CD4-positive, alpha-beta T cell (primary cell): ENCODE data around the gene HOXA9. TPM values are rescaled to one million over a fixed set of nuclear protein-coding genes. Genes with fewer than 3 reads are reported as not detected.

Experiments used
- ATAC-seq: fragments of 200-7000 bp; cut with Tn5 transposase; one replicate; pipeline ENCODE4 v1.10.0; 2022; ENCODE audit warnings: mild to moderate bottlenecking; ENCODE audit not compliant: poor library complexity
- CTCF ChIA-PET: fragments of 350-600 bp; sonication (Branson Sonifier 250); formaldehyde crosslinking; loops from one replicate; lab custom pipeline; 2021; ENCODE audit warnings: antibody characterized with exemption, inconsistent platforms; lab: Charles Lee
- POLR2A ChIA-PET: fragments of 350-600 bp; sonication (Branson Sonifier 250); formaldehyde crosslinking; loops from one replicate; lab custom pipeline; 2021; ENCODE audit warnings: antibody characterized with exemption, inconsistent platforms; lab: Charles Lee
- DNase-seq, 14 experiments: peaks; one replicate each; pipeline ENCODE4 v3.0.0-alpha.2; 2013 to 2020; ENCODE audit warnings: mixed read lengths in 2 of 14
- H3K27ac ChIP-seq, 2 donors: one replicate each; pipeline versions ENCODE4 v1.5.1 to v1.7.0; 2013; ENCODE audit warnings: low read length in 2 of 2, low read depth in 1 of 2, mild to moderate bottlenecking in 1 of 2
- H3K27me3 ChIP-seq, 2 experiments: 1 replicate in 1 of 2; 2 replicates in 1 of 2; pipeline versions ENCODE4 v1.6.1 to v1.7.0; 2013; ENCODE audit warnings: low read length in 2 of 2, control low read depth in 1 of 2, mild to moderate bottlenecking in 1 of 2, moderate library complexity in 1 of 2; ENCODE audit not compliant: insufficient read depth in 2 of 2, control insufficient read depth in 1 of 2
- H3K36me3 ChIP-seq: one replicate; pipeline ENCODE4 v1.6.1; 2013; ENCODE audit warnings: low read length, control low read depth; ENCODE audit not compliant: insufficient read depth
- H3K4me1 ChIP-seq: one replicate; pipeline ENCODE4 v1.6.1; 2013; ENCODE audit warnings: low read length, control low read depth; ENCODE audit not compliant: insufficient read depth
- H3K4me3 ChIP-seq: one replicate; pipeline ENCODE4 v1.5.1; 2013; ENCODE audit warnings: mild to moderate bottlenecking, low read length, moderate library complexity
- H3K9me3 ChIP-seq, 2 experiments: 1 replicate in 1 of 2; 2 replicates in 1 of 2; pipeline versions ENCODE4 v1.6.1 to v1.7.0; 2013; ENCODE audit warnings: low read length in 2 of 2, mild to moderate bottlenecking in 2 of 2, control low read depth in 1 of 2, moderate library complexity in 1 of 2; ENCODE audit not compliant: control insufficient read depth in 1 of 2, insufficient read depth in 1 of 2
- H3K27ac Mint-ChIP-seq: one replicate; pipeline ENCODE4 v1.8.0; 2020; ENCODE audit warnings: mixed read lengths
- H3K27me3 Mint-ChIP-seq: one replicate; pipeline ENCODE4 v1.8.0; 2021; ENCODE audit warnings: mixed read lengths
- H3K36me3 Mint-ChIP-seq: one replicate; pipeline ENCODE4 v1.8.0; 2021; ENCODE audit warnings: low read depth, mixed read lengths
- H3K4me1 Mint-ChIP-seq: one replicate; pipeline ENCODE4 v1.8.0; 2021; ENCODE audit warnings: low read depth, mixed read lengths
- H3K4me3 Mint-ChIP-seq: one replicate; pipeline ENCODE4 v1.8.0; 2020; ENCODE audit warnings: mild to moderate bottlenecking, mixed read lengths
- H3K9me3 Mint-ChIP-seq: one replicate; pipeline ENCODE4 v1.8.0; 2020; ENCODE audit warnings: mixed read lengths
- CTCF ChIP-seq: fragments of 200-600 bp; IDR thresholded peaks from one replicate; pipeline ENCODE4 v1.8.0; 2022; ENCODE audit warnings: antibody characterized with exemption, mild to moderate bottlenecking
- intact Hi-C, 2 experiments: fragments of 100-400 bp; cut with DNase I in 1 of 2; cut with micrococcal nuclease in 1 of 2; formaldehyde crosslinking; loops; one replicate each; pipeline versions ENCODE4 v1.15.1 to v1.9.0; 2023 to 2025; cut with DNase I, micrococcal nuclease
- total RNA-seq, 174 experiments: library from RNA in 2 of 174; stranded (reverse) in 2 of 174; gene quantifications; one replicate each; pipeline ENCODE4 v1.2.3 and lab custom pipeline; 2021 to 2026

The HOXA9 gene
- total RNA-seq, 2 experiments from 2014 or later, result not detected

GRCh38 chr7:27187475-27188385 lies 22.4 kb upstream of the HOXA9 start:
- ChIA-PET CTCF (interaction anchor here (1.3 to 3.8 kb wide), 4 partner anchors 8 to 27 kb away, joined by 3 to 14 read pairs (median 8); no protein-coding TSS in a partner anchor), POLR2A (interaction anchor here (0.5 to 2.8 kb wide), 8 partner anchors 8 to 765 kb away, joined by 3 to 13 read pairs (median 4); no protein-coding TSS in a partner anchor)
- no peak for TF ChIP-seq CTCF
- no peaks in the 10 kb centered on the region for H3K9me3 Mint-ChIP-seq
- H3K27ac Mint-ChIP-seq, result peak overlapping the region; percentile 49
- Histone ChIP-seq H3K36me3 (no peaks in the 10 kb centered on the region), H3K4me3 (peak overlapping the region; percentile 38), H3K27ac (no peak overlapping the region), H3K27me3 (peaks cover 94 to 96% of the 10 kb centered on the region in 2 experiments), H3K4me1 (peaks cover 78% of the 10 kb centered on the region), H3K9me3 (peaks cover 0 to 70% of the 10 kb centered on the region in 2 experiments)
- peaks cover 79% of the 10 kb centered on the region for H3K4me1 Mint-ChIP-seq
- no peaks in the 10 kb centered on the region for H3K36me3 Mint-ChIP-seq
- H3K27me3 Mint-ChIP-seq, result peaks cover 97% of the 10 kb centered on the region
- DNase-seq, result peak in 2 of 14 experiments; percentile 3 to 33
- intact Hi-C loops, result loop anchor here in 1 of 2 experiments (2.0 to 5.0 kb wide), 3 partner anchors 15 to 1330 kb away; partner anchors contain the start of gene HOXA3
- ATAC-seq, result no peak
- peak overlapping the region; percentile 79 for H3K4me3 Mint-ChIP-seq

DNA sequence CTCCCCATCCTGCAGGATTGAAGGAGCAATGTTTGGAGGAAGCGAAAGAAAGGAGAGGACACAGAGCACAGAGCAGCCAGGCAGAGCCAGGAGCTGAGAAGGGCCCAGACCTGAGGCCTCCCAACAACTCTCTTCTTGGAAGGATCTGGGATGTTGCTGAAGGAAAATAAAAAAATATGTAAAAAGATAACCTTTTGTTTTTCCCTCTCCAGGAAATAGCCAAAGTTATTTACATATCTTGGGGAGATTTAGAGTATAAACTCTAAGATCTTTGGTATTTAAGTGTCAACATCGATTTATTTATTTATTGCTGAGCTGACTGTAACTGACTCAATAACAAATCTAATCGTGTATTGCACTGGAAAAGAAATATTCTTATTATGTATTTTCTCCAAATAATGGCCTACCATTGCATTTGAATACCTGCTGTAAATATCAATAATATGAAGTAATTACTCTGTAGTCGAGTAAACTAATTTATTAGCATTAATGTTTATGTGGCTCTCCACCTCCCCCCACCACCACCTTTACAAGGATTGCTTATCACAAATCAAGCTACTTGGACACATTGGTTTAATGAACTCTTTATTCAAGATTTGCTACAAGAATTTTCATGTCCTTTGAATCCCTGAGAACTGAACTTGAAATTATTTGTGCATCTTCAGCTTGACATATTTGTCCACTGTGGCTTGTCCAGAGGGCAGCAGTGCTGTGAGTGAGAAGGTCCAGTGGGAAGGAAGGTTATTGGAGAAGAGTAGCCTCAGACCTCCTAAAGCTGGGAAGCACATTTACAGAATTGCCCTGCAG lies 21.5 kb upstream of the HOXA9 start:
- Mint-ChIP-seq H3K4me3 (peak overlapping the region; percentile 82), H3K9me3 (no peaks in the 10 kb centered on the region), H3K27me3 (peaks cover 97% of the 10 kb centered on the region), H3K36me3 (no peaks in the 10 kb centered on the region), H3K4me1 (peaks cover 71% of the 10 kb centered on the region), H3K27ac (peak overlapping the region; percentile 81)
- H3K27ac ChIP-seq, result no peak overlapping the region
- H3K27me3 ChIP-seq, result peaks cover 96 to 98% of the 10 kb centered on the region in 2 experiments
- H3K4me3 ChIP-seq, result no peak overlapping the region
- TF ChIP-seq CTCF, result no peak
- peaks cover 0 to 66% of the 10 kb centered on the region in 2 experiments for H3K9me3 ChIP-seq
- POLR2A ChIA-PET, result interaction anchor here (0.7 to 2.8 kb wide), 8 partner anchors 8 to 766 kb away, joined by 3 to 13 read pairs (median 3); partner anchors contain the start of gene HOXA13
- ATAC-seq (no peak), DNase-seq (no peak)
- no peaks in the 10 kb centered on the region for H3K36me3 ChIP-seq
- peaks cover 70% of the 10 kb centered on the region for H3K4me1 ChIP-seq
- intact Hi-C loops, result loop anchor here in 1 of 2 experiments (2.0 to 5.0 kb wide), 3 partner anchors 14 to 1330 kb away; partner anchors contain the start of gene HOXA3
- CTCF ChIA-PET, result interaction anchor here (1.3 to 3.8 kb wide), 6 partner anchors 7 to 36 kb away, joined by 3 to 14 read pairs (median 7); no protein-coding TSS in a partner anchor
